ENCODE data around the gene TTC32.
A peak's percentile ranks its signal among the peaks of the same experiment; 100 is the strongest.
"Not testable (repeated sequence)": the region's sequence is repeated elsewhere in the genome, so short reads cannot be mapped to it uniquely, and the experiment has no call there.

TTC32 gene

GRCh38 chr2:19937004-19937403 is 35.2 kb upstream of the TTC32 start:
- DNase-seq (ENCODE audit: low read depth) = no peak
- H3K4me3 ChIP-seq (ENCODE audit: low read depth, low read length) = no peak overlapping the region
- TF ChIP-seq CTCF (IDR thresholded peaks at IDR 0.05; ENCODE audit: insufficient read depth, low read depth, low read length, missing control alignments) = no peak

- TF ChIP-seq CTCF (IDR thresholded peaks at IDR 0.05; ENCODE audit: insufficient read depth, low read depth, low read length, missing control alignments) = no peak
- no peak overlapping the region for H3K4me3 ChIP-seq (ENCODE audit: low read depth, low read length)
- DNase-seq (ENCODE audit: low read depth) = no peak
Observed at GRCh38 chr2:19936203-19936602, 34.4 kb upstream of the TTC32 start.

- no peak overlapping the region for H3K4me3 ChIP-seq (ENCODE audit: low read depth, low read length)
- peak; percentile 21 for DNase-seq (ENCODE audit: low read depth)
- no peak for TF ChIP-seq CTCF (IDR thresholded peaks at IDR 0.05; ENCODE audit: insufficient read depth, low read depth, low read length, missing control alignments)
Observed at GRCh38 chr2:19933351-19933981, 31.7 kb upstream of the TTC32 start.

- no peak overlapping the region for H3K4me3 ChIP-seq (ENCODE audit: low read depth, low read length)
- TF ChIP-seq CTCF (IDR thresholded peaks at IDR 0.05; ENCODE audit: insufficient read depth, low read depth, low read length, missing control alignments) = no peak
- DNase-seq (ENCODE audit: low read depth) = no peak
Observed at GRCh38 chr2:19932928-19933327, 31.1 kb upstream of the TTC32 start.

GRCh38 chr2:19929226-19929625 is 27.4 kb upstream of the TTC32 start:
- H3K4me3 ChIP-seq (ENCODE audit: low read depth, low read length) = no peak overlapping the region
- TF ChIP-seq CTCF (IDR thresholded peaks at IDR 0.05; ENCODE audit: insufficient read depth, low read depth, low read length, missing control alignments) = no peak
- no peak for DNase-seq (ENCODE audit: low read depth)

- not testable (repeated sequence) for DNase-seq (ENCODE audit: low read depth)
Observed at GRCh38 chr2:19927816-19928215, 26.0 kb upstream of the TTC32 start.

GRCh38 chr2:19924526-19924925 is 22.7 kb upstream of the TTC32 start:
- DNase-seq (ENCODE audit: low read depth); H3K4me3 ChIP-seq (ENCODE audit: low read depth, low read length): not testable (repeated sequence)

More at GRCh38 chr2:19927816-19928215, 26.0 kb upstream of the TTC32 start:
- H3K4me3 ChIP-seq (ENCODE audit: low read depth, low read length) = not testable (repeated sequence)

GRCh38 chr2:19922188-19922587 is 20.4 kb upstream of the TTC32 start:
- DNase-seq (ENCODE audit: low read depth); H3K4me3 ChIP-seq (ENCODE audit: low read depth, low read length): not testable (repeated sequence)
